GM21390 (cell line): ENCODE data around the gene TMPRSS11E.
A peak's percentile ranks its signal among the peaks of the same experiment; 100 is the strongest.
"Not testable (repeated sequence)": the region's sequence is repeated elsewhere in the genome, so short reads cannot be mapped to it uniquely, and the experiment has no call there.

Experiments used
- ATAC-seq: cut with Tn5 transposase; IDR thresholded peaks from one replicate; pipeline ENCODE4 v1.9.1; 2021; ENCODE audit not compliant: unreplicated experiment

TMPRSS11E gene, protein sequence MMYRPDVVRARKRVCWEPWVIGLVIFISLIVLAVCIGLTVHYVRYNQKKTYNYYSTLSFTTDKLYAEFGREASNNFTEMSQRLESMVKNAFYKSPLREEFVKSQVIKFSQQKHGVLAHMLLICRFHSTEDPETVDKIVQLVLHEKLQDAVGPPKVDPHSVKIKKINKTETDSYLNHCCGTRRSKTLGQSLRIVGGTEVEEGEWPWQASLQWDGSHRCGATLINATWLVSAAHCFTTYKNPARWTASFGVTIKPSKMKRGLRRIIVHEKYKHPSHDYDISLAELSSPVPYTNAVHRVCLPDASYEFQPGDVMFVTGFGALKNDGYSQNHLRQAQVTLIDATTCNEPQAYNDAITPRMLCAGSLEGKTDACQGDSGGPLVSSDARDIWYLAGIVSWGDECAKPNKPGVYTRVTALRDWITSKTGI

GRCh38 chr4:68447201-68447600 lies at the start of gene TMPRSS11E:
TSS of gene TMPRSS11E (plus strand) at chr4:68447463. CDS start at chr4:68447513, 50 bp downstream.
- no peak for ATAC-seq

DNA sequence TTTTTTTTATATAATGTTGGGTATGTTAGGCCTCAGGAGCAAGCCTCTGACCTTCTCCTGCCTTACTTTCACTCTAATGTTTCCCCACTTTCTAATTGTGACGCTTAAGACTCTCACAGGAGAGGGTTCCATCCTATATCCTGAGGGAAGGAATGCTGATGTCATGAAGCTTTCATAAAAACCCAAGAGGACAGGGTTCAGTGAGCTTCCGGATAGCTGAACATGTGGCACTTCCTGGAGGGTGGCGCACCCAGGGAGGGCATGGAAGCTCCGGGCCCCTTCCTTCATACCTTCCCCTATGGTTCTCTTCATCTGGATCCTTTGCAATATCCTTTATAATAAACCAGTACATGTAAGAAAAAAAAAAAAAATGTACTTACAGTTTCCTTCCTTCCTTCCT lies 48.0 kb upstream of the TMPRSS11E start:
- no peak for ATAC-seq

DNA sequence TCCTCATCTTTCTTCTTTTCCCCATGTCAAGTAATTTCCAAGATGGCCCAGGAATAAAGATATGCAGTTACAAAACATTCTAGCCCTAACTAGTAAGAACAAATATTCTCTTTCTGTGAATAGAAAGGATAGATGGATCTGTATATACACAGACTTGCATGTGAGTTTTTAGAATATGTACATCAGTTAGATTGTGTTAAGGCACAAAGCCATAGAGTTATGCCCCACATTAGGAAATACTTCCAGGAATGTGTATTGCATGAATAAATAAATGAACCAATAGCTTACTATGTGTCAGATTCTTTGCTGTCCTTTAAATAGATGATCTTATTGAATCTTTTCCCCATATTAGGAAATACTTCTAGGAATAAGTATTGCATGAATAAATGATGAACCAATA lies 46.0 kb upstream of the TMPRSS11E start:
- no peak for ATAC-seq

- ATAC-seq: no peak
Measured at GRCh38 chr4:68404153-68404552, 43.1 kb upstream of the TMPRSS11E start.

GRCh38 chr4:68405718-68406478 lies 41.4 kb upstream of the TMPRSS11E start:
- not testable (repeated sequence) for ATAC-seq

DNA sequence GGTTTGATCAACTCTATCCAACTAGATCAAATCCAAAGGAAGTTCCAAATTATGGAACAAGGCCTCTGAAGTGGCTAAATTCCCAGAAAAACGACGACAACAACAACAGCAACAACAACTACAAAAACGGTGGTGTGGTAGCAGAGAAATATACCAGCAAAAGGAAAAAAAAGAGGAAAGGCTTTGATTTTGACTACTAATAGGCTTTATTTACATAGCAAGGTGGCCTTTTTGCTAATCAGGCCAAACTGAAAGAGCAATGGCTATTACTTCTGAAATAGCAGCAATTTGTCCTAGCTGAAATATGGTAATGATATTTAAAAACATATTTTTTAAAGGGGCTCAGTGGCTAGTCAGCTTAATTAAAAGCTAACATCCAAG lies 40.8 kb upstream of the TMPRSS11E start:
- ATAC-seq: no peak

- not testable (repeated sequence) for ATAC-seq
Measured at GRCh38 chr4:68407015-68407867, 40.0 kb upstream of the TMPRSS11E start.

DNA sequence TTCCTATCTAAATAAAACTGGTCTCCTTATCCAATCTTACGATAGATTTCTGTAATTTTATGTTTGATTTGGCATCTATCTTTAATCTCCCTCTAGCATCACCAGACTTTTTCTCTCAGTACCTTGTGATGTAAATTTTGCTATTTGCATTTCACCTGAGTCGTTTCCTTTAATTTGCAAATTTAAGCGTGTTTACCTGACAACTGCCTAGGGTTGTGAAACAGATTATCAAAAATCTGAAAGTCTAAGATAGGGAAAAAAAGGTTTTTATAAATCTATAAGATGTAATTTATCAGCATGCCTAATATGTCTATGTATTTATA lies 39.4 kb upstream of the TMPRSS11E start:
- ATAC-seq: no peak

DNA sequence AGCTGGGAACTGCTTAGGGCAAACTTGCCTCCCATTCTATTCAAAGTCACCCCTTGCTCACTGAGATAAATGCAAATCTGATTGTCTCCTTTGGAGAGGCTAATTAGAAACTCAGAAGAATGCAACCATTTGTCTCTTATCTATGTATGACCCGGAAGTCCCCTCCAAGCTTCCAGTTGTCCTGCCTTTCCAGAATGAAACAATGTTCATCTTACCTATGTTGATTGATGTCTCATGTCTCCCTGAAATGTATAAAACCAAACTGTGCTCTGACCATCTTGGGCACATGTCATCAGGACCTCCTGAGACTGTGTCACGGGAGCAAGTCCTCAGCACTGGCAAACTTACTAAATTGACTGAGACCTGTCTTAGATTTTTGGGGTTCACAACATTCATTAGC lies 37.1 kb upstream of the TMPRSS11E start:
- ATAC-seq: no peak

GRCh38 chr4:68410643-68411042 lies 36.6 kb upstream of the TMPRSS11E start:
- no peak for ATAC-seq

DNA sequence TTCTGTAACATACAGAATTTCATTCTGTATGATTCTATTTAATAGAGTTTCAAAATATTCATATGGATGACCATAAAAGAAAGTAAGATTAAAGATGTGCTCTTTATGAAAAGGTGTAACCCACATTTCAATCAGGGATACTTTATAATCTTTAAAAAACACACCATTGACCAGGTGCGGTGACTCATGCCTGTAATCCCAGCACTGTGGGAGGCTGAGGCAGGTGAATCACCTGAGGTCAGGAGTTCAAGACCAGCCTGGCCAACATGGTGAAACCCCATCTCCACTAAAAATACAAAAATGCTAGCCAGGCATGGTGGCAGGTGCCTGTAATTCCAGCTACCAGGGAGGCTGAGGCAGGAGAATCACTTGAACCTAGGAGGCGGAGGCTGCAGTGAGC lies 35.2 kb upstream of the TMPRSS11E start:
- not testable (repeated sequence) for ATAC-seq

- ATAC-seq: no peak
Measured at GRCh38 chr4:68416591-68416990, 30.7 kb upstream of the TMPRSS11E start.

DNA sequence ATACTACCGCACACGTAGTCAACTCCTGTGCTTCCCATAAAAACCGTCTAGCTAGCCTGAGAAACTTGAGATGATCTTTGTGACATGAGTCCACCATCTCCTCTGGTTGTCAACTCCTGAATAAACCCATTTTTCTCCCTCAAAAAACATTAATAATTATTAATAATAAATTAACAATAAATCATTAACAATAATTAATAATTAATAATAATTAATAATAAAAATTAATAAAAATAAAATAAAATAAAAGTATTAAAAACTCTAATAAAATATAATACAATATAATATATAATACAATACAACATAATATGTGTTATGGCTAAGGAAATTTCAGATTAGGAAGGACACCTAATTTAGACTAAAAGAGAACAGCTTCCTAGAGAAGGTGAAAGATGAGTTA lies 20.7 kb upstream of the TMPRSS11E start:
- no peak for ATAC-seq

- ATAC-seq: no peak
Measured at GRCh38 chr4:68430337-68430736, 16.9 kb upstream of the TMPRSS11E start.

DNA sequence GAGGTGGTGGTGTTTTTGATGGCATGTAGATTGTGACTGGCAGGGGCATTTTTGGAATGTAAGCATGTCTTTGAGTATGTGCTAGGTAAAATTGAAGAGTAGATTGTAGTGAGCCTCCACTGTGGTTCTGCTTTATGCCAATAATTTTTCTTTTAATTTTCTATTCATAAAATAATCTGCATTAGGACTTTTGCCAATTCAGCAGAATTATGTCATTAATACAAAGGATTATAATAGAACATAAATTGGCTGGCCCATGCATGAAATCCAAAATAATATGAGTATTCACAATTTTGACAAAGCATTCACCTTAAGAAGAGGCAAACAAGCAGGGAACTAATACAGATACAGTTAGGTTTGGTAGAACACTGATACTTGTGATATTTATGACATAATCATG lies 14.9 kb upstream of the TMPRSS11E start:
- ATAC-seq: no peak

- no peak for ATAC-seq
Measured at GRCh38 chr4:68433582-68433981, 13.7 kb upstream of the TMPRSS11E start.

GRCh38 chr4:68434277-68434676 lies 13.0 kb upstream of the TMPRSS11E start:
- ATAC-seq: no peak

- ATAC-seq: no peak
Measured at GRCh38 chr4:68434836-68435235, 12.4 kb upstream of the TMPRSS11E start.

DNA sequence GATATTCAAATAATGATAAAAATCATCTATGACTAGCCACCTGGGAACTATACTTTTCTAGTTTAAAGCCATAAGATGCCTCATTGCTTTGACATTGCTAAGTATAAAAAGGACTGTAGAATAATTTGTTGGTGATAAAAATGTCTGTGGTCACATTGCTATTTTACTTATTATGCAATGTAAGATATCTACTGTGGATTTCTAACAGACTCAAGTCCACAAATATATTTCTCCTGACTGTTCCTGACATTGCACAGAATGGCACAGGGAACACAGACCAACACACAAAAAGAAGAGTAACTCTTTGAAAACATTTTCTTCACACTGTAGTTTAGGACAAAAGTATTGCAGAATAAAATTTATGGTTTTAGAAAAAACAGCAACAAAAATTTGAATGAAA lies 2.2 kb upstream of the TMPRSS11E start:
- ATAC-seq: no peak

- ATAC-seq: peak; percentile 85
Measured at GRCh38 chr4:68451246-68452211, 4.3 kb downstream of the TMPRSS11E start.
